PC-3 (cell line): ENCODE results near the gene PIGX. TPM values are rescaled to one million over a fixed set of nuclear protein-coding genes. Genes with fewer than 3 reads are reported as not detected.

Experiments
- ATAC-seq: fragments of 200-7000 bp; cut with Tn5 transposase; 2 replicates; pipeline ENCODE4 v1.9.1; 2020; ENCODE audit warnings: mild to moderate bottlenecking, moderate library complexity
- BruUV-seq: library from RNA; stranded (reverse); fragments of 400-500 nt; replicated peaks from 2 replicates; lab custom pipeline; 2021; lab: Mats Ljungman, UMichigan
- CTCF ChIA-PET: fragments of 300-600 bp; sonication (Branson Sonifier 250); formaldehyde crosslinking; loops from one replicate; lab custom pipeline; 2022; ENCODE audit warnings: antibody characterized with exemption; lab: Charles Lee
- POLR2A ChIA-PET: fragments of 300-600 bp; sonication (Branson Sonifier 250); formaldehyde crosslinking; loops from one replicate; lab custom pipeline; 2022; ENCODE audit warnings: antibody characterized with exemption; ENCODE audit not compliant: unreplicated experiment; lab: Charles Lee
- DNase-seq: peaks from one replicate; pipeline ENCODE4 v3.0.0-alpha.2; 2015
- H2AFZ ChIP-seq: fragments of 300-600 bp; sonication (generic); 2 replicates; pipeline ENCODE4 v1.6.0; 2016; ENCODE audit warnings: antibody characterized with exemption, low read length
- H3F3A ChIP-seq: fragments of 300-600 bp; sonication (generic); one replicate; pipeline ENCODE4 v1.6.0; 2017; ENCODE audit warnings: antibody characterized with exemption, low read length, control low read depth, mild to moderate bottlenecking; ENCODE audit not compliant: unreplicated experiment
- H3K27ac ChIP-seq: fragments of 300-600 bp; sonication (generic); 2 replicates; pipeline ENCODE4 v1.5.1; 2016; ENCODE audit warnings: mild to moderate bottlenecking, low read length
- H3K27me3 ChIP-seq: fragments of 300-600 bp; sonication (generic); 2 replicates; pipeline ENCODE4 v1.6.1; 2016; ENCODE audit warnings: low read length, mixed read lengths
- H3K36me3 ChIP-seq: fragments of 300-600 bp; sonication (generic); 2 replicates; pipeline ENCODE4 v1.6.1; 2016; ENCODE audit warnings: low read depth, mixed run types, low read length, mixed read lengths
- H3K4me1 ChIP-seq: fragments of 300-600 bp; sonication (generic); 2 replicates; pipeline ENCODE4 v1.5.1; 2016; ENCODE audit warnings: low read length; ENCODE audit not compliant: insufficient read depth
- H3K4me2 ChIP-seq: fragments of 300-600 bp; sonication (generic); 2 replicates; pipeline ENCODE4 v1.6.0; 2016; ENCODE audit warnings: low read length
- H3K4me3 ChIP-seq: fragments of 300-600 bp; sonication (generic); 2 replicates; pipeline ENCODE4 v1.5.1; 2016; ENCODE audit warnings: mild to moderate bottlenecking, low read length, mixed read lengths
- H3K79me2 ChIP-seq: fragments of 300-600 bp; sonication (generic); 2 replicates; pipeline ENCODE4 v1.6.1; 2017; ENCODE audit warnings: low read length, mixed read lengths
- H3K9ac ChIP-seq: fragments of 300-600 bp; sonication (generic); 2 replicates; pipeline ENCODE4 v1.6.0; 2016; ENCODE audit warnings: mild to moderate bottlenecking, low read length
- H3K9me2 ChIP-seq: fragments of 300-600 bp; sonication (generic); replicated peaks from 2 replicates; pipeline ENCODE4 v1.6.1; 2016; ENCODE audit warnings: mixed run types, low read length, mixed read lengths
- H3K9me3 ChIP-seq: fragments of 300-600 bp; sonication (generic); 2 replicates; pipeline ENCODE4 v1.6.1; 2016; ENCODE audit warnings: low read length, mixed read lengths
- H4K20me1 ChIP-seq: fragments of 300-600 bp; sonication (generic); 2 replicates; pipeline ENCODE4 v1.6.1; 2016; ENCODE audit warnings: low read length, mixed read lengths
- CTCF ChIP-seq: fragments of 300-600 bp; sonication (generic); conservative IDR thresholded peaks from 2 replicates; pipeline ENCODE4 v1.5.1; 2017; ENCODE audit warnings: antibody characterized with exemption, low read depth, mild to moderate bottlenecking, low read length
- EZH2 ChIP-seq: fragments of 300-600 bp; sonication (generic); IDR thresholded peaks from one replicate; pipeline ENCODE4 v1.6.1; 2017; ENCODE audit warnings: antibody characterized with exemption, mild to moderate bottlenecking, low read length; ENCODE audit not compliant: unreplicated experiment
- EZH2phosphoT487 ChIP-seq: fragments of 300-600 bp; sonication (generic); IDR thresholded peaks from 2 replicates; pipeline ENCODE4 v1.6.1; 2018; ENCODE audit warnings: mild to moderate bottlenecking, antibody characterized with exemption, low read length, borderline replicate concordance
- intact Hi-C: fragments of 100-400 bp; cut with micrococcal nuclease; formaldehyde crosslinking; loops from 2 replicates; pipeline ENCODE4 v1.9.0; 2023
- total RNA-seq: library from RNA; depleted of rRNA; stranded (reverse); fragments of >200 nt; gene quantifications from 2 replicates; pipeline ENCODE4 v1.2.3, GENCODE V29; 2014

Gene PIGX
- total RNA-seq, 1 experiment from 2014 or later, result 22.5 TPM

DNA sequence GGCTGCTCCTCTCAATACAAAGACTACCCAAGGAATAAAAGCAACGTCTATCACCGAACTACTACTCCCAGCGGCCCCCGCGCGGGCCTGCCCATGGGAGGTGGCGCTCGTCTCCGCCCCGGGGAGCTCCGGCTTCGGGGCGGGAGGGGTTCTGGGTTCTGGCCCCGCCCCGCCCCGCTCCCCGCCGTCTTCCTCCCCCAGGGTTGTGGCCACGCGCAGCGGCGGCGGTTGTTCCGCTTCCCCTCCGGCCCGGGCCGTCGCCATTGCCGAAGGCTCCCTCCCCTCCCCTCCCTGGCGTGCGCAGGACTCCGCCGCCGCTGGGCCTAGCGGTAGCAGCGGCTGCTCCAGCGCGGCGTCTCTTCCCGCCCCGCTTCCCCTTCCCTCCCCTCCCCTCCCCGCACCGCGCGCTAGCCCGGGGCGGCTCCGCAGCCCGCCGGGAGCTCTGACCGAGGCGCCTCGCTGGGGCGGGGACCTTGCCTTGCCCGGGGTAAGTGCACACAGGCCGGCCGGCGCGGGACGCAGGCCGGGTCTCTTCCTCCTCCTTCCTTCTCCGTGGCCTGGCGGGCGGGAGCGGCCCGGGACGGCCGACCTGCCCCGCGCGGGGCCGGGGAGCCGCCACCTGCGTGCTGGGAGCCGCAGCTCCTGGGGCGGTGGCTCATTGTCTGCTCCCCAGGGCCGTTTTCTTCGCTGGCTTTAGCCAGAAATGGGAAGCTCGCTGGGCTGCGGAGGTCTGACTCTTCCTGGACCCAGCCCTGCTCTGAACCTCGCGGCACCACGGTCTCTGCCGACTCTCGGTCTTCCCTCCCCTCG is 27.7 kb downstream of the PIGX start, which contains the start of gene PAK2:
Gene PAK2 (plus strand): TSS at position 187 of the 810 bp plus-strand sequence. CDS start 42,790 bp downstream, outside the sequence.
- peak; percentile 91 for DNase-seq
- Histone ChIP-seq H3K9me3 (no peaks in the 10 kb centered on the region), H3K4me2 (peak within 1 kb of the TSS; percentile 81), H2AFZ (peak within 1 kb of the TSS; percentile 77), H3F3A (no peaks in the 10 kb centered on the region), H3K9me2 (no peaks in the 10 kb centered on the region), H3K79me2 (peaks cover 52% of the 10 kb centered on the region), H3K27me3 (no peaks in the 10 kb centered on the region), H4K20me1 (peaks cover 30% of the 10 kb centered on the region), H3K4me3 (peak within 1 kb of the TSS; percentile 99), H3K9ac (peak within 1 kb of the TSS; percentile 95), H3K36me3 (no peaks in the 10 kb centered on the region), H3K4me1 (peaks cover 18% of the 10 kb centered on the region), H3K27ac (peak within 1 kb of the TSS; percentile 78)
- ATAC-seq, result peak; percentile 86
- CTCF ChIA-PET, result interaction anchor here (0.6 kb wide), 1 partner anchor 53 kb away, joined by 11 read pairs; no protein-coding TSS in a partner anchor
- POLR2A ChIA-PET, result interaction anchor here (0.5 to 1.0 kb wide), 8 partner anchors 27 to 1217 kb away, joined by 3 to 23 read pairs (median 6); partner anchors contain the start of genes CEP19 and PIGX
- intact Hi-C loops, result loop anchor here (1.0 to 10.0 kb wide), 5 partner anchors 13 to 195 kb away; no protein-coding TSS in a partner anchor
- BruUV-seq, result no TSS peak
- TF ChIP-seq CTCF, result no peak
- no peak for TF ChIP-seq EZH2phosphoT487
- no peak for TF ChIP-seq EZH2

- Histone ChIP-seq H3K79me2 (peaks cover 60% of the 10 kb centered on the region), H3K4me2 (peak overlapping the region; percentile 81), H3F3A (no peaks in the 10 kb centered on the region), H3K9me3 (no peaks in the 10 kb centered on the region), H3K9me2 (no peaks in the 10 kb centered on the region), H3K27me3 (no peaks in the 10 kb centered on the region), H3K36me3 (no peaks in the 10 kb centered on the region), H3K9ac (peak overlapping the region; percentile 95), H3K4me3 (peak overlapping the region; percentile 99), H2AFZ (peak overlapping the region; percentile 77), H3K4me1 (peaks cover 13% of the 10 kb centered on the region), H3K27ac (peak overlapping the region; percentile 78), H4K20me1 (peaks cover 30% of the 10 kb centered on the region)
- ATAC-seq (peak; percentile 20), DNase-seq (peak; percentile 68)
- TSS peak; percentile 93 for BruUV-seq
- TF ChIP-seq CTCF (no peak), EZH2 (no peak), EZH2phosphoT487 (no peak)
- POLR2A ChIA-PET, result interaction anchor here (0.6 to 0.7 kb wide), 6 partner anchors 29 to 716 kb away, joined by 3 to 23 read pairs (median 8); partner anchors contain the start of genes CEP19 and PIGX
- CTCF ChIA-PET, result interaction anchor here (0.6 kb wide), 1 partner anchor 54 kb away, joined by 11 read pairs; no protein-coding TSS in a partner anchor
- intact Hi-C loops, result loop anchor here (1.0 to 10.0 kb wide), 5 partner anchors 14 to 194 kb away; partner anchors contain the start of genes CEP19 and PIGX
Measured at GRCh38 chr3:196740481-196741248, 28.5 kb downstream of the PIGX start.
